GM08714 (cell line): Measurements from ENCODE around the gene FGFR2.

Source experiments
- H3K4me3 ChIP-seq: fragments of 200-500 bp; sonication (Bioruptor generic); 2 replicates; pipeline ENCODE4 v1.5.1; 2014; ENCODE audit warnings: mild to moderate bottlenecking, low read length, inconsistent platforms
- ZNF274 ChIP-seq: IDR thresholded peaks from 2 replicates; pipeline ENCODE4 v1.6.1; 2012; ENCODE audit warnings: mild to moderate bottlenecking, low read depth, low read length

The FGFR2 gene

GRCh38 chr10:121448766-121449421 is 149.3 kb downstream of the FGFR2 start:
- H3K4me3 ChIP-seq, result peak overlapping the region; percentile 43; the same call in 1 of the 2 replicates
- no peak for TF ChIP-seq ZNF274

GRCh38 chr10:121444520-121445165 is 153.6 kb downstream of the FGFR2 start:
- no peak overlapping the region for H3K4me3 ChIP-seq
- TF ChIP-seq ZNF274, result no peak

DNA sequence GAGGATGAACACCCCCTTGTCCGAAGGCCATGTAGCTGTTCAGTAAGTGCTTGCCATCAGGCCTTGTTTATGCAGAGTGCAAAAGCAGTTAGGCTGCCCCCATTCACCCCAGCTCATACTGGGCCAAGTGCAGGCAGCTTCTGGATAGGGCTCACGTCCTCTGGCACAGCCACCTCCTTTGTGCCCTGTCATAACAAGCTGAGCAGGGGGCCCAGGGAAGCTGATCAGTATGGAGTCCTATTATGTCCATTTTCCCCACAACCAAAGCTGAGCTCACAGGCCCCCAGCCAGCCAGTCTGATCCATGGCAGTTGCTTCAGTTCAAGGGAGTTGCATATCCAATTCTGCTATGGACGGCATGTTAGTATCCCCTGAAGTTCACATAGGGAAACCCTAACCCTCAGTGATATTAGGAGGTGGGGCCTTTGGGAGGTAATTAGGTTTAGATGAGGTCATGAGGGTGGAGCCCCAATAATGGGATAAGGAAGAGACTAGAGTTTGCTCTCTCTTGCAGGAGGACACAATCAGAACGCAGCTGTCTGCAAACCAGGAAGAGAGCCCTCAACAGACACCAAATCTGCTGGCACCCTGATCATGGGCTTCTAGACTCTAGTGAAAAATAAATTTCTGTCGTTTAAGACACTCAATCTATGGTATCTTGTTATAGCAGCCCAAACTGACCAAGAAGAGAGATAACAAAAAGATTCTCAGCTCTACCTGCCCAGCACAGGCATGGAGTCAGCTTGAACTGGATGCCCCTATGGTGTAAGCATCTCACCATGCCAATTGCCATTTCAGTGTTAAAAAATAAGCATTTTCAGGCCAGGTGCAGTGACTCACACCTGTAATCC is 155.9 kb downstream of the FGFR2 start:
- no peak for TF ChIP-seq ZNF274
- no peak overlapping the region for H3K4me3 ChIP-seq

GRCh38 chr10:121440461-121440860 is 157.8 kb downstream of the FGFR2 start:
- no peak for TF ChIP-seq ZNF274
- no peak overlapping the region for H3K4me3 ChIP-seq

GRCh38 chr10:121438333-121438732 is 159.9 kb downstream of the FGFR2 start:
- TF ChIP-seq ZNF274, result no peak
- no peak overlapping the region for H3K4me3 ChIP-seq

- TF ChIP-seq ZNF274, result no peak
- H3K4me3 ChIP-seq, result no peak overlapping the region
Observed at GRCh38 chr10:121437596-121437995, 160.6 kb downstream of the FGFR2 start.

DNA sequence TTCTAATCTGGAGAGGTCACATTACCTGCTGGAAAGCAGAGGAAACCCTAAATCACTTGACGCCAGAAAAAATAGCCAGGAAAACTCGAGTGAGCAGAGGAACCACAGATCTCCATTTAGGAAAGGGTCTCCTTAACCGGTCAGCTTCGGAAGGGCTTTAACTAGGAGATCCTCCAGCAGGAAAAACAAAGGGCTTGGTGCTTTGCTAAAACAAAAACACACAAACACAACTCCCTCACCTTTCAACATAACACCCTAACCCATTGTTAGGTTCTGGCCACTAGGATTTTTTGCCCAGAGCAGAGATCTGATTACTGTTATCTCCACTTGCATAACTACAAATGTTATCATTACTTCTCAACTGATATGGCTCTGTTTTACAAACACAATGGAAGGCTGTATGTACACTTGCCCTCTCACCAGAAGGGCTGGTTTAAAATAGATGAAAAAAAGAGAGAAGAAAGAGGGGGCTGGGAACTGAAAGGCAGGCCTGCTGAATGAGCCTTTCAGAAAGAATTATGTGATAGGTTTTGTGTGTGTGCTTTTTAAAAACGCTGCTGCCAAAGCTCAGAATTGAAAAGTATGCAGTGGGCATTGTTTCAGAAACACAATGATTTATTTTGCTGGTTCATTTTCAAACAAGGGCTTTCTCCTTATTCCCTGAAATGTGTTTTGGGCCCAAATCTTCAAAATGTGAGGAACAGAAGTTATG is 161.5 kb downstream of the FGFR2 start:
- TF ChIP-seq ZNF274, result no peak
- H3K4me3 ChIP-seq, result no peak overlapping the region

- no peak for TF ChIP-seq ZNF274
- no peak overlapping the region for H3K4me3 ChIP-seq
Observed at GRCh38 chr10:121436281-121436629, 162.0 kb downstream of the FGFR2 start.

DNA sequence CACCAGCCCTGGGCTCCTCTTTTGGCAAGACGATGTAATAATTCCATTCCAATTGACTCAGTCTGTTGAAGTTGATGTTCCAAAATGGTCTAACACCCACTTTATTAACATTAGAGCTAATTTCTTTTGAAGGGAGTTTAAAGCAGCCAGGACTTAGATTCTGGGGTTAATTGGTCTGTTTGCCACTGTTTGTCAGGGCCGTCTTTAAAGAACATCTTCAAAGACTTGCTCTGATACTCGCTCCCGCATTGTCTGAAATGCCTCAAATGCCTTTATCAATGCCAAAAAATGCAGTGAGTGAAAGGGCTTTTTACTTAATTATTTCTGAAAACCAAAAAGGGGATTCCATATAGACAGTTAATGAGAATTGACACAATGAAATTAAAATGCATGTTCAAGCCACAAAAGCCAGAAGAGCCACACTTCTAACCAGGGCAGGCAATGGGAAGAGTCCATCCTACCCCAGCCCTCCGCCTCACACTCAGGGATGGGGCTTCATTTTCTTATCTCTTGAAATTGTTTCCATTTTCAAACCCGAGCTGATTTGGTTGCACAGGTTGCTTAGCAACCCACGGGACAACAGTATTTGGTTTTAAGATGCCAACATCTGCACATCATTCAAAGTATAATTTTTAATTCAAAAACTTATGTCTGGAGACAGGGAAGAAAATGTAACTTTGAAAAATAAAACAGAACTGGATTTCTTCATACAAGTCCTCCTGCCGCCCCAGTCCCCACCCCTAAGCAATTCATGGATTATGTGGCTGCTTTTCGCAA is 163.0 kb downstream of the FGFR2 start:
- H3K4me3 ChIP-seq, result no peak overlapping the region
- TF ChIP-seq ZNF274, result no peak

DNA sequence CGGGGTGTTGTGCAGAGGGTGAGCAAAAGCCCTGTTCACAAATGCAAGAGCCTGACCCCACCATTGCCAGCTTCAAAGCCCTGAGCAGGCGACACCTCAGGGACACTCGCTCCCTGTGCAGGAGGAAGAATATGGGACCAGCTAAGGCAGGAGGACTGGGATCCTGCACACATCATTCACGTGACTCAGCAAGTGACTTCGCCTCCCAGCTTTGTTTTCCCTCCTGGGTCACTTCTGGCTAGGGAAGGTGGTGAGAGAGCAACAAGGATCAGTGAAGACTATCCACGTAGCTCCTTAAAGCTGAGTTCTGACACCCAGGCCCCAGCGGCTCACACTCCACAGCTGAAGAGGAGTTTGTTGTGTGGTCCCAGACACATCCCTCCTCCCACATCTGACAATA is 164.3 kb downstream of the FGFR2 start:
- H3K4me3 ChIP-seq, result no peak overlapping the region
- no peak for TF ChIP-seq ZNF274

DNA sequence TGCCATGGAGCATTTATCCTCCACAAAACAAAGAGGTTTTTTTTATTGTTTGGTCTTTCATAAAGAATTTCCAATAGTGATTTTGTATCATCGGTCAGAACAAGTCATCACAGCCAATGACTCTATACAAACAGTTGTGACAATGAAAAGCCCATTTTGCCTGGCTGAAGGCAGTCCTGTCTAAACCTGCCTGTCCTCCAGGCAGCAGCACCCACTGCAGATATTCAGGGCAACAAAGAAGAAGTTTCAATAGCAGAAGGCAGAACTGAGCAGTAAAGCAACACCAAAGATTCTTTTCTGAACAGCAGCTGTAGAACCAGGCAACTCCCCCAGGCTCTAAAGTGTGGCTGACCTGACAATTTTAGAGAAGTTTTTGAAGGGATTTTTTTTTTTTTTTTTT is 169.4 kb downstream of the FGFR2 start:
- no peak for TF ChIP-seq ZNF274

More for the DNA sequence above, 169.4 kb downstream of the FGFR2 start:
- no peak overlapping the region for H3K4me3 ChIP-seq
